AG10803 (cell line): ENCODE measurements around the gene NOSTRIN.

ENCODE experiments used
- DNase-seq: peaks from one replicate; pipeline ENCODE4 v3.0.0; 2010; ENCODE audit warnings: low read depth
- H3K4me3 ChIP-seq: 2 replicates; pipeline ENCODE4 v1.5.1; 2011; ENCODE audit warnings: mild to moderate bottlenecking, low read length, control low read depth
- TF ChIP-seq, protein P1 (sequence below): conservative IDR thresholded peaks from 2 replicates; pipeline ENCODE4 v1.5.1; 2011; ENCODE audit warnings: mild to moderate bottlenecking, low read length, control low read depth, inconsistent platforms

NOSTRIN gene

GRCh38 chr2:168809537-168809936 is 7.1 kb downstream of the NOSTRIN start:
- TF ChIP-seq, protein P1, sequence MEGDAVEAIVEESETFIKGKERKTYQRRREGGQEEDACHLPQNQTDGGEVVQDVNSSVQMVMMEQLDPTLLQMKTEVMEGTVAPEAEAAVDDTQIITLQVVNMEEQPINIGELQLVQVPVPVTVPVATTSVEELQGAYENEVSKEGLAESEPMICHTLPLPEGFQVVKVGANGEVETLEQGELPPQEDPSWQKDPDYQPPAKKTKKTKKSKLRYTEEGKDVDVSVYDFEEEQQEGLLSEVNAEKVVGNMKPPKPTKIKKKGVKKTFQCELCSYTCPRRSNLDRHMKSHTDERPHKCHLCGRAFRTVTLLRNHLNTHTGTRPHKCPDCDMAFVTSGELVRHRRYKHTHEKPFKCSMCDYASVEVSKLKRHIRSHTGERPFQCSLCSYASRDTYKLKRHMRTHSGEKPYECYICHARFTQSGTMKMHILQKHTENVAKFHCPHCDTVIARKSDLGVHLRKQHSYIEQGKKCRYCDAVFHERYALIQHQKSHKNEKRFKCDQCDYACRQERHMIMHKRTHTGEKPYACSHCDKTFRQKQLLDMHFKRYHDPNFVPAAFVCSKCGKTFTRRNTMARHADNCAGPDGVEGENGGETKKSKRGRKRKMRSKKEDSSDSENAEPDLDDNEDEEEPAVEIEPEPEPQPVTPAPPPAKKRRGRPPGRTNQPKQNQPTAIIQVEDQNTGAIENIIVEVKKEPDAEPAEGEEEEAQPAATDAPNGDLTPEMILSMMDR, result no peak

GRCh38 chr2:168810235-168810634 is 7.8 kb downstream of the NOSTRIN start:
- TF ChIP-seq, protein P1, result no peak
- H3K4me3 ChIP-seq, result no peak overlapping the region
- DNase-seq, result no peak

More at GRCh38 chr2:168809537-168809936, 7.1 kb downstream of the NOSTRIN start:
- H3K4me3 ChIP-seq, result no peak overlapping the region
- DNase-seq, result no peak

- no peak overlapping the region for H3K4me3 ChIP-seq
- TF ChIP-seq, protein P1, result no peak
- DNase-seq, result no peak
Observed at GRCh38 chr2:168811696-168812095, 9.3 kb downstream of the NOSTRIN start.

DNA sequence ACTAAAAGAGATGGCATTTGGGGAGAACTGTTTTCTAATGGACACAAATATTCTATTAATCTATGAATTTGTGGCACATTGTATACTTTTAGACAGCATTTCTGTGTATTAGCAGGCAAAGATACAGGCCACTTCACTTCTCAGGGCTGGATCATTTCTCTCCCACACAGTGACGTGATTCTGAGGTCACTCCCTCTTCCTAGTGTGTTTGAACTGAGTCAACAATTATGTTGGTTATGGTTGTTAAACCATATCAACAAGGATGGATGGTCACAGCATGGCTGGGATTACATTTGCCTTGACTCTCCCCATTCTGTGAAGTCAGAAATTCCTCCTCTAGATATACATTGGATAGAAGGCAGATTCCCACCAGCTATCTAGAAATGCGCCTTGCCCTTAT is 11.6 kb downstream of the NOSTRIN start:
- TF ChIP-seq, protein P1, result no peak
- no peak for DNase-seq

DNA sequence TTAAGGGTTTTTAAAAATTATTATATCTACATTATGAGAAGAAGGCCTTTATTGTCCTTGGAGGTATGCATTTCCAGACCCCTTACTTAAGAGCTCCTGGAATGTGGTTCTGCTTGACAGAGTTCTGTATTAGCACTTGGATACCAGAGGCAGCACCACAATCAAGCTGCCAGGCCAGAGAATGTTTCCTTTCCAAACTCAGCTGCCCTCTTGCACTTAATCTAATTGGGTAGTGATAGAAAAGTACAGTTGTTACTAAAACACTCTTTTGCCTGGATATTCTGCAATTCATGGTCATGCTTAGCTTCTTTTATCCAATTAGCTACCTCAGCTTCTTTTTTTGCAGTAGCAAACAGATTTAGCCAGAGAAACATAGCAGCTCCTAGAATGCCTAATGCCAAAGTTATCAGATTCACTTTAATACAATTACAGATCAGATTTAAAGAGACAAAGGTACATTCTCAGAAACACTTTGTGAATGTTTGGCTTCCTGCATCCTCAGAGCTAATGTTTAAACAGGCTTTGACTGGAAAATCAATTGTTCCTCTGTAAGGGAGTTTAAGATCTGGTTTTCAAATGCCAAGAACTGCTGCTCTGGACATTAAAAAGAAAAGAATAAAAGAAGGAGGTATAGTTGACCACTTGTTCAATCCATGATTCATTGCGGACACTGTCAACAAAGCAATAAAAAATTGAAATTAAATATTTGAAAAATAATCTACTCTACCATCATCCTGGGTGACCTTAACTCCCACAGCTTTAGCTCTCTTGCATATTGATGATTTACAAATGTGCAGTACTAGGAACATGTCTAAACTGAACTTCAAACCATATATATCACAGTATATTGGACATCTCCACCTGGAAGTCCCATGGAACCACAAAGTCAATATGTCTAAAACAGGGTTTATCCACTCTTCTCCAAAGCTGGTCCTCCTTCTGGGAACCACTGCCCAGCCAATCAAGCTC is 12.8 kb downstream of the NOSTRIN start:
- TF ChIP-seq, protein P1, result no peak
- peak; percentile 27 for DNase-seq

More for the DNA sequence above, 11.6 kb downstream of the NOSTRIN start:
- H3K4me3 ChIP-seq, result no peak overlapping the region

GRCh38 chr2:168816369-168816768 is 13.9 kb downstream of the NOSTRIN start:
- no peak overlapping the region for H3K4me3 ChIP-seq
- DNase-seq, result peak; percentile 91

More for the DNA sequence above, 12.8 kb downstream of the NOSTRIN start:
- no peak overlapping the region for H3K4me3 ChIP-seq

More at GRCh38 chr2:168816369-168816768, 13.9 kb downstream of the NOSTRIN start:
- TF ChIP-seq, protein P1, result no peak
